ENCODE data around the gene CISH.

DNA sequence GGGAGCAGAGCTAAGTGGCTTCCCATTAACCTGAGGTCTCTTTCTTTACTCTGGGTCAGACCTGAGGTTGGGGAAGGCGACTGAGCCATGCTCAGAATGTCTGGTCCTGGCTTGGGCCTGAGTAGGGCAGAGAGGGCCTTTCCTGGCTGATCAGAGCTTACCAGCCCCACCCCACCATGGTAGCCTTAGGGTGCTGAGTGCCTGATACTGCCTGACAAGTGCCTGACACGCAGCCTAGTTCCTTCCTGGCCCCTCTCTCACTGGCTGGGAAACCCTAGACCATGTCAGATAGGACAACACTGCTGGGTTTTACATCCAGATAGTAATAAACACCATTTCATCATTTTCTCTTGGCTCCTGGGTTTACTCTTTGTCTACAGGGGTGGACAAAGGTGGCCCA is 37.4 kb upstream of the CISH start:
- TF ChIP-seq POLR2A (IDR thresholded peaks at IDR 0.05; ENCODE audit: extremely low read depth, insufficient read length) (no peak), MYC (IDR thresholded peaks at IDR 0.05; ENCODE audit: low read depth, low read length) (no peak)
- TF ChIP-seq, protein P1, sequence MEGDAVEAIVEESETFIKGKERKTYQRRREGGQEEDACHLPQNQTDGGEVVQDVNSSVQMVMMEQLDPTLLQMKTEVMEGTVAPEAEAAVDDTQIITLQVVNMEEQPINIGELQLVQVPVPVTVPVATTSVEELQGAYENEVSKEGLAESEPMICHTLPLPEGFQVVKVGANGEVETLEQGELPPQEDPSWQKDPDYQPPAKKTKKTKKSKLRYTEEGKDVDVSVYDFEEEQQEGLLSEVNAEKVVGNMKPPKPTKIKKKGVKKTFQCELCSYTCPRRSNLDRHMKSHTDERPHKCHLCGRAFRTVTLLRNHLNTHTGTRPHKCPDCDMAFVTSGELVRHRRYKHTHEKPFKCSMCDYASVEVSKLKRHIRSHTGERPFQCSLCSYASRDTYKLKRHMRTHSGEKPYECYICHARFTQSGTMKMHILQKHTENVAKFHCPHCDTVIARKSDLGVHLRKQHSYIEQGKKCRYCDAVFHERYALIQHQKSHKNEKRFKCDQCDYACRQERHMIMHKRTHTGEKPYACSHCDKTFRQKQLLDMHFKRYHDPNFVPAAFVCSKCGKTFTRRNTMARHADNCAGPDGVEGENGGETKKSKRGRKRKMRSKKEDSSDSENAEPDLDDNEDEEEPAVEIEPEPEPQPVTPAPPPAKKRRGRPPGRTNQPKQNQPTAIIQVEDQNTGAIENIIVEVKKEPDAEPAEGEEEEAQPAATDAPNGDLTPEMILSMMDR (IDR thresholded peaks at IDR 0.05; ENCODE audit: low read depth, low read length) = no peak

Data from NB4 (cell line).